SKM-1 (cell line): ENCODE measurements around the gene C19orf33.

Source experiments
- DNase-seq: peaks from one replicate; lab custom pipeline; 2025; ENCODE audit not compliant: unreplicated experiment; lab: John Stamatoyannopoulos, UW

Gene C19orf33

GRCh38 chr19:38278751-38279150, 25.3 kb upstream of the C19orf33 start:
- DNase-seq: no peak

- DNase-seq: no peak
Observed at GRCh38 chr19:38280030-38280921, 23.8 kb upstream of the C19orf33 start.

- DNase-seq: no peak
Observed at GRCh38 chr19:38281811-38282566, 22.1 kb upstream of the C19orf33 start.

- DNase-seq: no peak
Observed at GRCh38 chr19:38283271-38283670, 20.8 kb upstream of the C19orf33 start.

- DNase-seq: peak; percentile 25
Observed at GRCh38 chr19:38284422-38284821, 19.6 kb upstream of the C19orf33 start.

GRCh38 chr19:38285567-38285966, 18.5 kb upstream of the C19orf33 start:
- DNase-seq: no peak

GRCh38 chr19:38287604-38288003, 16.4 kb upstream of the C19orf33 start:
- peak; percentile 31 for DNase-seq

GRCh38 chr19:38288123-38288855, 15.8 kb upstream of the C19orf33 start:
- no peak for DNase-seq

GRCh38 chr19:38289955-38290354, 14.1 kb upstream of the C19orf33 start:
- DNase-seq: no peak

GRCh38 chr19:38290631-38291147, 13.4 kb upstream of the C19orf33 start:
- DNase-seq: no peak

GRCh38 chr19:38291855-38292254, 12.2 kb upstream of the C19orf33 start:
- no peak for DNase-seq

GRCh38 chr19:38293281-38293680, 10.8 kb upstream of the C19orf33 start:
- DNase-seq: no peak

GRCh38 chr19:38294090-38294489, 10.0 kb upstream of the C19orf33 start:
- no peak for DNase-seq

GRCh38 chr19:38298821-38299680, 5.0 kb upstream of the C19orf33 start:
- no peak for DNase-seq

- DNase-seq: no peak
Observed at GRCh38 chr19:38304352-38304865, 358 bp downstream of the C19orf33 start.

GRCh38 chr19:38304866-38305429, 897 bp downstream of the C19orf33 start:
- no peak for DNase-seq

- no peak for DNase-seq
Observed at GRCh38 chr19:38306236-38306635, 2.2 kb downstream of the C19orf33 start.

GRCh38 chr19:38307076-38307475, 3.0 kb downstream of the C19orf33 start:
- DNase-seq: no peak

- DNase-seq: no peak
Observed at GRCh38 chr19:38307597-38307996, 3.5 kb downstream of the C19orf33 start.
